HG03378 (cell line): ENCODE results near the gene C22orf15.

Source experiments
- ATAC-seq: cut with Tn5 transposase; IDR thresholded peaks from one replicate; pipeline ENCODE4 v1.9.1; 2021; ENCODE audit warnings: mild to moderate bottlenecking, moderate library complexity; ENCODE audit not compliant: unreplicated experiment

The C22orf15 gene

GRCh38 chr22:23772649-23773473 lies 10.1 kb downstream of the C22orf15 start, which contains the start of gene MMP11:
TSS of gene MMP11 (plus strand) at chr22:23772849. CDS start at chr22:23772871, 22 bp downstream.
- no peak for ATAC-seq

GRCh38 chr22:23773483-23774113 lies 10.8 kb downstream of the C22orf15 start:
- no peak for ATAC-seq

GRCh38 chr22:23774114-23774921 lies 11.5 kb downstream of the C22orf15 start:
- ATAC-seq, result no peak

GRCh38 chr22:23774922-23775436 lies 12.2 kb downstream of the C22orf15 start:
- ATAC-seq, result no peak

GRCh38 chr22:23775779-23776375 lies 13.1 kb downstream of the C22orf15 start:
- ATAC-seq, result no peak

GRCh38 chr22:23777776-23778576 lies 15.2 kb downstream of the C22orf15 start:
- ATAC-seq, result no peak

- no peak for ATAC-seq
Observed at GRCh38 chr22:23778577-23778900, 15.7 kb downstream of the C22orf15 start.

GRCh38 chr22:23779083-23779482 lies 16.3 kb downstream of the C22orf15 start:
- ATAC-seq, result no peak

- ATAC-seq, result no peak
Observed at GRCh38 chr22:23779731-23780130, 16.9 kb downstream of the C22orf15 start.

- ATAC-seq, result no peak
Observed at GRCh38 chr22:23780146-23780748, 17.5 kb downstream of the C22orf15 start.

GRCh38 chr22:23781065-23781464 lies 18.3 kb downstream of the C22orf15 start:
- no peak for ATAC-seq

GRCh38 chr22:23781511-23782183 lies 18.9 kb downstream of the C22orf15 start:
- ATAC-seq, result no peak

GRCh38 chr22:23782252-23782651 lies 19.5 kb downstream of the C22orf15 start:
- no peak for ATAC-seq

- no peak for ATAC-seq
Observed at GRCh38 chr22:23782703-23783102, 19.9 kb downstream of the C22orf15 start.

- ATAC-seq, result no peak
Observed at GRCh38 chr22:23783265-23784150, 20.7 kb downstream of the C22orf15 start.

- ATAC-seq, result no peak
Observed at GRCh38 chr22:23784215-23784732, 21.5 kb downstream of the C22orf15 start.

GRCh38 chr22:23786261-23786710 lies 23.5 kb downstream of the C22orf15 start:
- no peak for ATAC-seq
